Epithelial cell of esophagus (primary cell): ENCODE data around the gene ARHGEF17.
A peak's percentile ranks its signal among the peaks of the same experiment; 100 is the strongest.

Experiments
- DNase-seq: peaks from one replicate; pipeline ENCODE4 v3.0.0; 2010; ENCODE audit warnings: low read depth
- H3K4me3 ChIP-seq: 2 replicates; pipeline ENCODE4 v1.5.1; 2011; ENCODE audit warnings: mild to moderate bottlenecking, low read length, control low read depth
- TF ChIP-seq, protein P1 (sequence below): IDR thresholded peaks from 2 replicates; pipeline ENCODE4 v1.5.1; 2011; ENCODE audit warnings: low read depth, mild to moderate bottlenecking, low read length, control low read depth, inconsistent platforms; ENCODE audit not compliant: insufficient read depth; ENCODE audit errors: missing control alignments

ARHGEF17 gene

DNA sequence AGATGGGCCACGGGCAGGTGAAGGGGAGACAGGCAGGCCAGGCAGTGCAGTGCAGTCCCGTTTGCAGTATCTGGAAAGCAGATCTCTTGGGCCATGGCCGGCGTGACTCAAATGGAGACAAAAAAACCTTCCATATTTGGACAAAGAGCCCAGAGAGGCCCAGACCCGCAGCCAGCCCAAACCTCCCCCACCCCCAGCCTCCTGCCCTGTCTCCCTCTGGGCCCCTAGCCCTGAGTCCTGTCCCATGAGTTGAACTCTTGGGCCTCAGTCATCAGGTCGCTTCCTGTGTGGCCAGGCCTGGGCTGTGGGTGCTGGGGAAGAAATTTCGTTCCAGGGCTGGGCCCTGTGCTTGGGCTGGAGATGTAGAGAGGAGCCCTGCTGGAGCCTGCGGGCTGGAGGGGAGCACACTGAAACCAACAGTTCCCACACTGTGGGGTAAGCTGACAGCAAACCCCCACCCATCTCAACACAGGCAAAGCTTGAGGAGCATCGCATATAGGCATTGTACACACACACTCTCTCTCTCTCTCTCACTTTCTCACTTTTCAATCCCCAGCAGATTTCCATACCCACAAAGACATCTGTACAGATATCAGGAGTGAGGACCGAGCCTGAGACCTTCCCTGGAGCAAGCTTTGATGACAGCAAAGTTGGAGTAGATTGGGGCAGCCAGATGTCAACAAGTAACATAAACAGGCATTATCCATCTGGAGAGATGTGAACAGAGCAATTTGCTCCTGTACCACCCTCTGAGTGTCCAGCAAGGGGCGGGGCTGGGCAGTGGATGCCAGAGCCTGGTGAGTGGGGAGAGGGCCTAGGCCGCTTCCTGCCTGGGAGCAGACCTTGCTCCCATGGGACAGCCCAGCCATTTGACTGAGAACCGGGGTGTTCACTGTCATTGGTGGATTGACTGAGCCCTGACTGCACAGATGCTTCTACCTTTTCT is 17.2 kb downstream of the ARHGEF17 start:
- TF ChIP-seq, protein P1, sequence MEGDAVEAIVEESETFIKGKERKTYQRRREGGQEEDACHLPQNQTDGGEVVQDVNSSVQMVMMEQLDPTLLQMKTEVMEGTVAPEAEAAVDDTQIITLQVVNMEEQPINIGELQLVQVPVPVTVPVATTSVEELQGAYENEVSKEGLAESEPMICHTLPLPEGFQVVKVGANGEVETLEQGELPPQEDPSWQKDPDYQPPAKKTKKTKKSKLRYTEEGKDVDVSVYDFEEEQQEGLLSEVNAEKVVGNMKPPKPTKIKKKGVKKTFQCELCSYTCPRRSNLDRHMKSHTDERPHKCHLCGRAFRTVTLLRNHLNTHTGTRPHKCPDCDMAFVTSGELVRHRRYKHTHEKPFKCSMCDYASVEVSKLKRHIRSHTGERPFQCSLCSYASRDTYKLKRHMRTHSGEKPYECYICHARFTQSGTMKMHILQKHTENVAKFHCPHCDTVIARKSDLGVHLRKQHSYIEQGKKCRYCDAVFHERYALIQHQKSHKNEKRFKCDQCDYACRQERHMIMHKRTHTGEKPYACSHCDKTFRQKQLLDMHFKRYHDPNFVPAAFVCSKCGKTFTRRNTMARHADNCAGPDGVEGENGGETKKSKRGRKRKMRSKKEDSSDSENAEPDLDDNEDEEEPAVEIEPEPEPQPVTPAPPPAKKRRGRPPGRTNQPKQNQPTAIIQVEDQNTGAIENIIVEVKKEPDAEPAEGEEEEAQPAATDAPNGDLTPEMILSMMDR = no peak
- DNase-seq = no peak
- no peak overlapping the region for H3K4me3 ChIP-seq

DNA sequence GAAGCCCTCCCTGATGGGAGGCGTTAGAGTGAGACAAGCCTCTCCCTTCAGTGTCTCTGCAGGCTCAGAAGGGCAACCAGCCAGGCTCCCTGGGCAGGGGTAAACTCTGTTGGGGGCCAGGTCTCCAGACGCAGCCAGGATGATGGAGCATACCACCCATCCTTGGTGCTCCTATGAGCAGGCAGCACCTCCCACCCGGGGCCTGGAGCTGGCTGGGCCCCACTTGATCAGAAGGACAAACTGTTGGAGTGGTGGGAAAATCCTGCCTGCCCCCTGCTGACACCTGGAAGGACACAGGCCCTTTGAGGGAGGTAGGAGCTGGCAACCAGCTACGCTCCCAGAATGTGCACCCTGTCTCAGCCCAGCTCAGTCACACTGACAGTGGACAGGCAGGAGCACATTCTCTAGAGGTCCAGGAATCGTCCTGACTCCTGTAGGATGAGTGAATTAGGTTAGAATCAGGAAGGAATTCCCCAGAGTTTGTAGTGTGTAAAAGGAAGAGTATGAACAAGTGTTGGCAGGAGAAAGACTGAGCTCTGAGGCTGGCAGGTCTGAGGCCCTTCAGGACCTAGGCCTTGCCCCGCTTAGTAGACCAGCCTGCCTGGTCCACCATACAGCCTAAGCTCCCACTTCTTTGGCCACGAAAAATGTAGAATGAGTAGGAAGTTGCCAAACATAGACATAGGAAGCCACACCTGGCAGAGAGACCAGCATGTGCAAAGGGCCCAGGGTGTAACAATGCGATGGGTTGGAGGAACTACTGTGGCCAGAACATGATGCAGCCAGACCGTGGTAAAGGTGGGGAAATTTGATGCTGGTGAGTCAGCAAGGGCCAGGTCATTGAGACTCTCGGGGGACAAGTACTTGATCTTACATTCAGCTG is 19.1 kb downstream of the ARHGEF17 start:
- peak; percentile 22 for DNase-seq
- no peak overlapping the region for H3K4me3 ChIP-seq
- TF ChIP-seq, protein P1 = no peak

DNA sequence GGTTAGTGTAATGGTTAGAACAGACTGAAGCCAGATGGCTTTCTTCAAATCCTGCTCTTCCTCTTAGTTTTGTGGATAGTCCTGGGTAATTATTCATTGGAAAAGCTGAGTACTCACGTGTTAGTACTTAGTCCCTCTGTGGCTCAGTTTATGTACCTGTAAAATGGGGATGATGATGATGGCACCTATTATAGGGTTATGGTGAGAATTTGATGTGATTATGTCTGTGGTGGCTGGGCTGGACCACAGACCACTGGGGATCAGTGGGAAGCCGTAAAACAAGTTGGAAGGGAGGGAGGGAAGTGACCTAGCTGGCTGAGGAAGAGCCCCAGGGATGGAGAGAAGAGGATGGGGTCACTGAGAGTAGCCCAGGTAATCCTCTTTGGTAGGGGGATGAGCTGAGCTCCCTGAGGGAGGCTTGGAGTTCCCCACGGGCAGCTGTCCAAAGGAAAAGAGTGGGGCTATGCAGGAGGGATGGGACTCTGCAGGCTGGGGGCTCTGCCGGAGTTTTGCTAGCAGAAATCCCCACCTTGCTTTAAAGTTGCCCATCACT is 19.8 kb downstream of the ARHGEF17 start:
- no peak for DNase-seq
- TF ChIP-seq, protein P1 = no peak
- H3K4me3 ChIP-seq = no peak overlapping the region

DNA sequence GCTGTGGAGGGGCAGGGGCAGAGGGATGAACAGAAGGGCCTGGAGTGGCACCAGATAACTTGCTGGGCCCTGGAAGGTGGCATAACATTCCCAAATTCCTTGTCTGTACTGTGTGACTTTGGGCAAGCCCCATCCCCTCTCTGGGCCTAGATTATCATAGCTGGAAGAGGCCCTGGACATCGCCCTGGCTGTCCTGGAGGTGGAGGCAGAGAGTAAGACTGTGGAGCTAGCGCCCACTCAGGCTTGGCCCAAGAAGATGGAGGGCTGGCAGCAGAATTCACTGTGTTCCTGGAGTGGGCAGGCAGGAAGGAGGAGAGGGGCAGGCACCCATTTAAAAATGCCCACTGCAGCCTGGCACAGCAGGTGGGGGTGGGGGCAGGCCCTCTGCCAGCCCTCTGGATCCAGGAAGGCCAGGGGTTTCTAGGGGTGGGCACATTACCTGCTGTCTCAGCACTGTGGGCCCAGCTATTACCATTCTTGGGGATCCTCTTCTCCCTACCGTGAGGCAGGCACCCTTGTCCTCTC is 22.6 kb downstream of the ARHGEF17 start:
- no peak for DNase-seq
- no peak overlapping the region for H3K4me3 ChIP-seq
- TF ChIP-seq, protein P1 = peak; percentile 22

DNA sequence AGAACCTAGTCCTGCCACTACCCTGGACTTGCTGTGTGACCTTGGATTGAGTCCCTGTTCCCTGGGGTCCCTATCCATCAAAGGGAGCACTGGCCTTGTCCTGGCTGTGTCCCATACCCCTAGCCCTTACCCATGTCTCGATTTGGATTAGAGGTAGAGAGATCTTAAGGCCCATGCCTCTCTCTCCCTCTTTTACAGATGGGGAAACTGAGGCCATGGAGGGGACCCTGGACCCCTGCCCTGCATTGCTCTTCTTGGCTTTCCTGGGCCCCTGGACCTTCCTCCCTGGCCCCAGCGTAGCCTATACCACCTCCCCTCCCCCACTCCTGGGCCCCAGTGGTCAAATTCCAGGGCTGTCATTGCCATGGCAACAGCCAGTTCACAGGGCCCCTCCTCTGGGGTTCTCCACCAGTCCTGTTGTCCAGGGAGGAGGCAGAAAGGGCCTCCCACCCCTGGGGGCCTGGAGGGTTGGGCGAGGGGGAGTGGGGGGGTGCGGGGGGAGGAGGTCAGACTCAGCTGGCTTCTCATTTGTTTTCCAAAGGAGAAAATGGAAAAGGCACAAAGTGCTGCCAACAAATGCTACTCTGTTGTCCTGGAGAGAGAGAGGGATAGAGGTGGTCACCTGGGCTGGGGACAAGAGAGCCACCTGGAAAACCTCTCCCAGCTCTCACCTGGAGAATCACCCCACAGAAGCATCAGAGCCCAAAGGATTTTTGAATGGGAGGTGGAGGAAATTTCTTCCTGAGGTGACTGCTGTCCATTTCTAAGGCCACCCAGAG is 23.3 kb downstream of the ARHGEF17 start:
- DNase-seq = no peak
- TF ChIP-seq, protein P1 = no peak
- H3K4me3 ChIP-seq = no peak overlapping the region

DNA sequence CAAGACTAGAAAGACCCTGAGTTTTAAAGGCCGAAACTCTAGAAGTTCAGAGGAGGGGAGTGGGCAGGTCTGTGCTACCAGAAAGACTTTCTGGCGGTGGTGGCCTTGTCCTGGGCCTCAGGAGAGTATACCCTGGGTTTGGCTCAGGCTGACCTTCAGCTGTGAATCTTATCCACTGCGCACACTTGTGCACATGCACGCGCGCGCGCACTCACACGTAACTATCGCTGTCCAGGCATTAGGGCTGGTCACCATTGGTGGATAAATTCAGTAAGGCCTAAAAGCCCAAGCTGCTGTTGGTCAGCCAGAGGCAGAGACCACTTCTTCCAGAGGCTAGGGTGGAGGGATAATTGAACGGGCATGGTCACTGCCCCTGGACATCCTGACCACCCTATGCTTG is 25.1 kb downstream of the ARHGEF17 start:
- H3K4me3 ChIP-seq = no peak overlapping the region
- no peak for DNase-seq
- TF ChIP-seq, protein P1 = no peak
